ENCODE data around the gene NOS1AP.

NOS1AP gene

GRCh38 chr1:162416215-162416614, 346.7 kb downstream of the NOS1AP start:
- DNase-seq (ENCODE audit: low spot score) = no peak

- DNase-seq (ENCODE audit: low spot score) = no peak
Measured at GRCh38 chr1:162416909-162417308, 347.4 kb downstream of the NOS1AP start.

- DNase-seq (ENCODE audit: low spot score) = no peak
Measured at GRCh38 chr1:162417650-162418049, 348.2 kb downstream of the NOS1AP start.

GRCh38 chr1:162418584-162418983, 349.1 kb downstream of the NOS1AP start:
- peak; percentile 22 for DNase-seq (ENCODE audit: low spot score)

GRCh38 chr1:162419450-162419931, 350.0 kb downstream of the NOS1AP start:
- DNase-seq (ENCODE audit: low spot score) = peak; percentile 84

Data from LoVo (cell line).